Measurements from ENCODE around the gene ANKLE1.

GRCh38 chr19:17256130-17256529 lies 25.6 kb upstream of the ANKLE1 start:
- TF ChIP-seq CTCF (IDR thresholded peaks at IDR 0.05; ENCODE audit: poor library complexity) (no peak), EZH2phosphoT487 (IDR thresholded peaks at IDR 0.05; ENCODE audit: low read depth, severe bottlenecking, unreplicated experiment) (no peak)

Data from hepatocyte (in vitro differentiated cells).